Epithelial cell of esophagus (primary cell): ENCODE results near the gene DUSP1.
"Not testable (repeated sequence)": the region's sequence is repeated elsewhere in the genome, so short reads cannot be mapped to it uniquely, and the experiment has no call there.

ENCODE experiments used
- DNase-seq: peaks from one replicate; pipeline ENCODE4 v3.0.0; 2010; ENCODE audit warnings: low read depth
- H3K4me3 ChIP-seq: 2 replicates; pipeline ENCODE4 v1.5.1; 2011; ENCODE audit warnings: mild to moderate bottlenecking, low read length, control low read depth
- TF ChIP-seq, protein P1 (sequence below): IDR thresholded peaks from 2 replicates; pipeline ENCODE4 v1.5.1; 2011; ENCODE audit warnings: low read depth, mild to moderate bottlenecking, low read length, control low read depth, inconsistent platforms; ENCODE audit not compliant: insufficient read depth; ENCODE audit errors: missing control alignments

The DUSP1 gene

DNA sequence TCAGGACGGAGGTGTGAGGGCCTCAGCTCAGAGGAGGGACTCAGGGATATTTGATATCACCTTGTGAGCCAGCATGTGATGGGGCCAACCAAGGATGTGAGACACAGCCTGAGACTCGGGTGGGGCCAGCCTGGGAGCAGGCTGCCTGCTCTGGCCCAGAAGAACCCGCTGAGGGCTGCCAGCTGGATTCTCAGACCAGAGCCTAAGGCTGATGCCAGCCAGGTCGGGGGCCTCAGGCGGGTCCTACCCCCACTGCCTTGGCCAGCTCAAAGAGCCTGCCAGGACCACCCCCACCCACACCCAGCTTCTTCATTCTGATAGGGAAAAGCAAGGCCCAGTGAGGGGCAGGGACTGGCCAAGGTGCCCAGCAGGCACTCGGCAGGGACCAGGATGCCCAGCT is 20.3 kb upstream of the DUSP1 start:
- TF ChIP-seq, protein P1, sequence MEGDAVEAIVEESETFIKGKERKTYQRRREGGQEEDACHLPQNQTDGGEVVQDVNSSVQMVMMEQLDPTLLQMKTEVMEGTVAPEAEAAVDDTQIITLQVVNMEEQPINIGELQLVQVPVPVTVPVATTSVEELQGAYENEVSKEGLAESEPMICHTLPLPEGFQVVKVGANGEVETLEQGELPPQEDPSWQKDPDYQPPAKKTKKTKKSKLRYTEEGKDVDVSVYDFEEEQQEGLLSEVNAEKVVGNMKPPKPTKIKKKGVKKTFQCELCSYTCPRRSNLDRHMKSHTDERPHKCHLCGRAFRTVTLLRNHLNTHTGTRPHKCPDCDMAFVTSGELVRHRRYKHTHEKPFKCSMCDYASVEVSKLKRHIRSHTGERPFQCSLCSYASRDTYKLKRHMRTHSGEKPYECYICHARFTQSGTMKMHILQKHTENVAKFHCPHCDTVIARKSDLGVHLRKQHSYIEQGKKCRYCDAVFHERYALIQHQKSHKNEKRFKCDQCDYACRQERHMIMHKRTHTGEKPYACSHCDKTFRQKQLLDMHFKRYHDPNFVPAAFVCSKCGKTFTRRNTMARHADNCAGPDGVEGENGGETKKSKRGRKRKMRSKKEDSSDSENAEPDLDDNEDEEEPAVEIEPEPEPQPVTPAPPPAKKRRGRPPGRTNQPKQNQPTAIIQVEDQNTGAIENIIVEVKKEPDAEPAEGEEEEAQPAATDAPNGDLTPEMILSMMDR: no peak
- DNase-seq: no peak
- H3K4me3 ChIP-seq: no peak overlapping the region

DNA sequence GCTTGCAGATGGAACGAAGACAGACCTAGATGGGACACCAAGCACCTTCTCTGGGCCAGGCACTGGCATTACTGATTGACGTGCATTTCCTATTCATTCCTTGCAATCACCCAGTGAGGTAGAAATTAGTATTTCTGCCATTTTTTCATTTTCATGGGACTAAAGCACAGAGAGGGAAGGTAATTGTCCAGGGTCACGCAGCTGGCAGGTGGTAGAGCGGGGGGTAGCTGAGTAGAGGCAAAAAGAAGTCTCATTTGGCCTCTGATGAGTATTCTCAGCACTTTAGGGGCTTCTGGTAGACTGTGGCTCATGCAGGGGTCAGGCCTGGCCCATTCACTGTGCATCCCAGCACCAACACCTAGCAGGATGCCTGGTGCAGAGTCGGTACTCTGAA is 19.5 kb upstream of the DUSP1 start:
- TF ChIP-seq, protein P1: no peak
- no peak overlapping the region for H3K4me3 ChIP-seq
- DNase-seq: no peak

DNA sequence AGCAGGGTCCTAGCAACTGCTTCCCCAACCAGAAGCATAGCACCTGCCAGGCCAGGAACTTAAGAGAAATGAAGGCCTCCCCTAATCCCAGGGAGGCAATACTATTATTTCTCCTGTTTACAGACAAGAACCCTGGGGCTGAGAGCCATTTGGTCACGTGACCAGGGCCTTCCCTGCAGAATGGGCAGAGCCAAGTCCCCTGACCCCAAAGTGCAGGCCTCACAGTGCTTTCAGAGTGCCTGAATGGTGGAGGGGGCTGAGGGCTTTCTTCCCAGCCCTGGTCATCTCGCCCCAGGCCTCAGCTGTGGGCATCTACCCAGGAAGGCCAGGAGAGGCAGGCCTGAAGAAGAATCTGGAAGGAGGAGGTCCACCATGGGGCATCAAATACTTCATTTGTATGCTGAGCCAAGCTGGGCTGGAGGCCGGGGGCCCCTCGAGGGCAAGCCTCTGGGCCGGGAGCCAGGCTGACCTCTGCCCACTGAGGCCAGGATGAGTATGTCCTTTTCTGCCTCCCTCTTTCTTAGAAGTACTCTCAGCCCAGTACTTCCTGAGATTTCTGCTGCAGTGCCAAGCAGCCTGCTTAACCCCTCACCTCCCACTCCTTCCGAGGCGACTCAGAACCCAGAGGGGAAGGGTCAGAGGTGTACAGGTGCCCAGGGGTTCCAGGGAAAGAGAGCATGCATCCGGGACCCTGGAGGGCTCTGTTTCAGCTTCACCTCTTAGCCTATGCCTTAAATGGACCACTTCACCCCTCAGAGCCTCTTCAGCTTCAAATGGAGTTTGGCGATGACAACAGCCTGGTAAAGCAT is 18.9 kb upstream of the DUSP1 start:
- DNase-seq: no peak
- TF ChIP-seq, protein P1: no peak
- H3K4me3 ChIP-seq: no peak overlapping the region

DNA sequence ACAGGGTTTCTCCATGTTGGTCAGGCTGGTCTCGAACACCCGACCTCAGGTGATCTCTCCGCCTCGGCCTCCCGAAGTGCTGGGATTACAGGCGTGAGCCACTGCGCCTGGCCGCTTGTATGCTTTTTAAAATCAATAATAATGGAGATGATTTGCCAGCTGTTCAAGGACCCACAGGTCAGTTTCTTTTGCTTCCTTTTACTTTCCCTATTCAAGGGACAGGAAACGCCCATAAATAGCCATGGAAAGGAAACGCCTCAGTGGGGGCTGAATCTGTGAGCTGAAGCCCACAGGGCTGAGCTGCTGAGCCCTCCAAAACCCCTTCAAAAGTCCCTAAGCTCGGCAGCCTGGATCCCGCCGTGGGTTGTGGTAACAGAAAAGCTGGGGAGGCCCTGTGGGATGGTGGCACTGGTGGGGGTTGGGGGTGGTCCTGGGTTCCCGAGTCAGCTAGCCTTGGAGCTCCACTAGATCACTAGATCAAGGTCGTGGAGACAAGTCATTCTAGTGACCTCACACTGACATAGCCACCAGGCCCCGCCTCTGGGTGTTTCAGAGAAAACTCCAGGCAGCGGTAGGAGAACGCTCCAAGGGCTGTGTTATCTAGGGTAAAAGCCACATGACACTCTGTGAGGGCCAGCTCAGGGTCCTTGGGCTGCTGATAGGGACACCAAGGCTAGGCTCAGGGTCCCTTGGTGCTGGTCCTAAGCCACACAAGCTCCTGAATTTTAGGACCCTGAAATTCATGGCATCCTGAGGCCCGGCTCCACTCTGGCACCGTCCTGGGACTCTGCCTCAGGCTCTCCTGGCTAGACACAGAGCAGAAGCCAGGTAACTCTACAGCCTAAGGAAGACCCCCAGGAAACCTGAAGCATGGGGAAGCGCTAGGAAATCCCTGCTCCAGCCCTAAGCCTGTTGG is 18.0 kb upstream of the DUSP1 start:
- no peak overlapping the region for H3K4me3 ChIP-seq
- DNase-seq: no peak
- TF ChIP-seq, protein P1: no peak

DNA sequence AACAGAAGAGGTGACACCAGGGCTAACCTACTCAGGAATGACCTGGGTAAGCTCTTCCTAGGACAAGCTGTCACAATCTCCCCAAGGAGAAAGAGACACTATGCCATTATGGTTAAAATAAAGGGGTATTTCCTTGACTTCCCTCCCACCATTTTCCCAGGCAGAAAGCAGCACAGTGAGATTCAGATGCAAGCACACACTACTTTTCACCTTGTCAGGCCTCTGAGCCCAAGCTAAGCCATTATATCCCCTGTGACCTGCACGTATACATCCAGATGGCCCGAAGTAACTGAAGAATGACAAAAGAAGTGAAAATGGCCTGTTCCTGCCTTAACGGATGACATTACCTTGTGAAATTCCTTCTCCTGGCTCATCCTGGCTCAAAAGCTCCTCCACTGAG is 16.5 kb upstream of the DUSP1 start:
- H3K4me3 ChIP-seq, DNase-seq: not testable (repeated sequence)

DNA sequence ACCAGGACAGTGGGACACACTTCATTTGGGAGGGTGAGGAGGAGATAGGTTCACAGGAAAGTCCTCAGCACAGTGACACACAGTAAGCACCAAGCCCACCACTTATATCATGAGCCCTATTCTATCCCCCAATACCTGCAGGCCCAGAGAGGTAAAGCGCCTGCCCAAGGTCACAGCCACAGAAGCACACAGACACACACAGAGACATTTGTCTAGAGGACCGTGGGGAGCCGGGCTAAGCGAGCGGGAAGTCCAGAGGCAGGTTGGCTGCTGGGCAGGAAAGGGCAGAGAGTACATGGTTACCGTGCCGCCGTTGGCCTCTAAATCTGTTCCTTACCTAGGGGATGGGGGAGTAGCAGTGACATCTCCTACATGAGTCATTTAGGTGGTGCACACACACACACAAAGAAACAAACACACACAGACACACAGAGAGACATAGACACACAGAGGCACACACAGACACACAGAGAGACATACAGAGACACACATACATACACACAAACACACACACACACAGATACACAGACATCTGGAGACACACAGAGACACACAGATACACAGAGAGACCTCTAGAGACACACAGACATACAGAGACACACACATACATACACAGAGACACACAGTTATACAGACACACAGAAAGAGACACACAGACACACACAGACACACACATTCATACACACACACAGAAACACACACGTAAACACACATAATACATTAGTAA is 15.9 kb upstream of the DUSP1 start:
- DNase-seq: no peak
- no peak overlapping the region for H3K4me3 ChIP-seq
- TF ChIP-seq, protein P1: no peak
